ENCODE results near the gene FBXO41. TPM values are rescaled to one million over a fixed set of nuclear protein-coding genes. Genes with fewer than 3 reads are reported as not detected.
A peak's percentile ranks its signal among the peaks of the same experiment; 100 is the strongest.

Gene FBXO41
- total and polyA plus RNA-seq, 9 of the 15 experiments (the other 6 are each of a cell fraction or from before 2014, with no cell fraction given): 0.21 to 8.2 (median 3.5) TPM

GRCh38 chr2:73214120-73215035, 69.9 kb downstream of the FBXO41 start, which contains the start of gene SMYD5 (continued):
- TF ChIP-seq SRF (CRISPR knock-in tag; IDR thresholded peaks at IDR 0.05) (0 out of 4 replicates have a peak, but pooled peaks of 1 of the 2 experiments have one; percentile 68), PATZ1 (CRISPR knock-in tag; IDR thresholded peaks at IDR 0.05; ENCODE audit: borderline replicate concordance) (no peak), RBM34 (IDR thresholded peaks at IDR 0.05; ENCODE audit: borderline replicate concordance, insufficient read depth, low read length) (0 out of 2 replicates have a peak, but pooled peaks have one; percentile 39), ZNF121 (CRISPR knock-in tag; conservative IDR thresholded peaks at IDR 0.05) (no peak), ATF6 (CRISPR knock-in tag; IDR thresholded peaks at IDR 0.05) (0 out of 2 replicates have a peak, but pooled peaks have one; percentile 67), CEBPG (CRISPR knock-in tag; IDR thresholded peaks at IDR 0.05) (no peak), CEBPG (tag; conservative IDR thresholded peaks at IDR 0.05 in 1 of 2, IDR thresholded peaks at IDR 0.05 in 1 of 2) (no peak), OTX1 (CRISPR knock-in tag; IDR thresholded peaks at IDR 0.05) (no peak), KDM2B (CRISPR knock-in tag; IDR thresholded peaks at IDR 0.05) (no peak), RREB1 (CRISPR knock-in tag; IDR thresholded peaks at IDR 0.05) (no peak), ZNF77 (CRISPR knock-in tag; IDR thresholded peaks at IDR 0.05) (no peak), SREBF1 (IDR thresholded peaks at IDR 0.05; ENCODE audit: borderline replicate concordance, low read depth, low read length) (no peak), ASH1L (IDR thresholded peaks at IDR 0.05; ENCODE audit: borderline replicate concordance, low read depth, partially characterized antibody) (no peak)
